Neural crest cell (in vitro differentiated cells): ENCODE data around the gene PPM1H. TPM values are rescaled to one million over a fixed set of nuclear protein-coding genes. Genes with fewer than 3 reads are reported as not detected.

Experiments
- DNase-seq: peaks from one replicate; pipeline ENCODE4 v3.0.0; 2021; ENCODE audit warnings: low read depth, mixed read lengths, low spot score
- H3K27ac Mint-ChIP-seq: one replicate; pipeline ENCODE4 v1.8.0; 2021; ENCODE audit warnings: mild to moderate bottlenecking, mixed read lengths; ENCODE audit not compliant: unreplicated experiment
- H3K27me3 Mint-ChIP-seq: 2 replicates; pipeline ENCODE4 v1.8.0; 2021; ENCODE audit warnings: low read depth, mild to moderate bottlenecking, mixed read lengths
- H3K36me3 Mint-ChIP-seq: 2 replicates; pipeline ENCODE4 v1.8.0; 2021; ENCODE audit warnings: low read depth, mild to moderate bottlenecking, mixed read lengths
- H3K4me1 Mint-ChIP-seq: 2 replicates; pipeline ENCODE4 v1.8.0; 2021; ENCODE audit warnings: mixed read lengths
- H3K4me3 Mint-ChIP-seq: one replicate; pipeline ENCODE4 v1.8.0; 2021; ENCODE audit warnings: mild to moderate bottlenecking, mixed read lengths
- H3K9me3 Mint-ChIP-seq: 2 replicates; pipeline ENCODE4 v1.8.0; 2021; ENCODE audit warnings: mixed read lengths
- microRNA-seq: library from miRNA; unstranded; fragments of <30 nt; microRNA quantifications from one replicate; pipeline ENCODE4, GENCODE V29; 2020
- total RNA-seq: library from RNA; stranded (reverse); gene quantifications from 2 replicates; pipeline ENCODE4 v1.2.1, GENCODE V29; 2021
- TF ChIP-seq, protein P1 (sequence below): fragments of 200-600 bp; sonication (generic); conservative IDR thresholded peaks from 2 replicates; pipeline ENCODE4 v1.5.0; 2021; ENCODE audit warnings: antibody characterized with exemption, mild to moderate bottlenecking

Gene PPM1H
- total RNA-seq, 1 donor from 2014 or later = 3.5 TPM

DNA sequence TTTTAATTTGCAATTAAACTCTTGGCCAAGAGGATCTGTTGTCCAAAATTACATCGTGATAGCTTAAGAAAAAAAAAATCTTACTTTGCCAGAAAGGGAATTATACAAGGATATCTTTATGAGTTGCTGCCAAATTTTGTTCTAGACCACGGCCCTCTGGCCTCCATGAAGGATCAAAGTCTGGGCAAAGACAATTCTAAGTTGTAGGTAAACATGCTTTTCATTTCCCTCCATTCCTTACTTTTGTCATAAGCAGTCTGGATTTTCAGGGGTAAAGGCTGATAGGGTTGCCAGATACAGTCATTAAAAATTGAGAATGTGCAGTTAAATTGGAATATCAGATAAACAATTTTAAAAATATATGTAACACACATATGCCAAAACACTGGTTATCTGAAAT is 333.2 kb downstream of the PPM1H start:
- H3K4me1 Mint-ChIP-seq = peaks cover 34% of the 10 kb centered on the region
- peak overlapping the region; percentile 97 for H3K4me3 Mint-ChIP-seq
- no peak for DNase-seq
- peak overlapping the region; percentile 47 for H3K27ac Mint-ChIP-seq
- no peaks in the 10 kb centered on the region for H3K9me3 Mint-ChIP-seq
- peaks cover 11% of the 10 kb centered on the region for H3K36me3 Mint-ChIP-seq
- TF ChIP-seq, protein P1, sequence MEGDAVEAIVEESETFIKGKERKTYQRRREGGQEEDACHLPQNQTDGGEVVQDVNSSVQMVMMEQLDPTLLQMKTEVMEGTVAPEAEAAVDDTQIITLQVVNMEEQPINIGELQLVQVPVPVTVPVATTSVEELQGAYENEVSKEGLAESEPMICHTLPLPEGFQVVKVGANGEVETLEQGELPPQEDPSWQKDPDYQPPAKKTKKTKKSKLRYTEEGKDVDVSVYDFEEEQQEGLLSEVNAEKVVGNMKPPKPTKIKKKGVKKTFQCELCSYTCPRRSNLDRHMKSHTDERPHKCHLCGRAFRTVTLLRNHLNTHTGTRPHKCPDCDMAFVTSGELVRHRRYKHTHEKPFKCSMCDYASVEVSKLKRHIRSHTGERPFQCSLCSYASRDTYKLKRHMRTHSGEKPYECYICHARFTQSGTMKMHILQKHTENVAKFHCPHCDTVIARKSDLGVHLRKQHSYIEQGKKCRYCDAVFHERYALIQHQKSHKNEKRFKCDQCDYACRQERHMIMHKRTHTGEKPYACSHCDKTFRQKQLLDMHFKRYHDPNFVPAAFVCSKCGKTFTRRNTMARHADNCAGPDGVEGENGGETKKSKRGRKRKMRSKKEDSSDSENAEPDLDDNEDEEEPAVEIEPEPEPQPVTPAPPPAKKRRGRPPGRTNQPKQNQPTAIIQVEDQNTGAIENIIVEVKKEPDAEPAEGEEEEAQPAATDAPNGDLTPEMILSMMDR = no peak
- H3K27me3 Mint-ChIP-seq = peaks cover 4% of the 10 kb centered on the region

DNA sequence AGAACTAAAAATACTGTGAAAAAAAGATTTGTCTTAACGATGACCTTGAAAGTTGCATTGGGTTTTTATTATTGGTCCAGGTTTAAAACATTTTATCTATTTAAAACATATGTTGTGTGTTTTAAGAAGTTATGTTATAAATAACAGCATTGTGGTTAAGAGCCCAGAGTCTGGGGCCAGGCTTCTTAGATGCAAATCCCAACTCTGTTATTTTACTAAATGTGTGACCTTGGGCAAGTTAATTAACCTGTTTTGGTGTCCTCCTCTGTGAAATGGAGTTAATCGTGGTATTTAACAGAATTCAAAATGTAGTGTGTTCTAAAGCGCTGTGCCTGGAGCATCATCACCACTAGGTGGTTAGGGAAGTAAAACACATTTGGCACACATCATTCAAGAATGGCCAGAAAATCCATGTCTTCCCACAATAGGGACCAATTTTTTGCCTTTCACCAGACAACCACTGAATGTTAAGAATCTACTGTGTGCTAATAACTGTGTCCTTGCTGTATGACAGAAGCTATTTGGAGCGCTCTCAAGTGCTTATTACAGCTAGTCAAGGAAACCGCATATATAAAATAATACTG is 335.0 kb downstream of the PPM1H start:
- H3K4me3 Mint-ChIP-seq = no peak overlapping the region
- no peak for DNase-seq
- TF ChIP-seq, protein P1 = peak; percentile 54
- H3K4me1 Mint-ChIP-seq = peaks cover 16% of the 10 kb centered on the region
- H3K27ac Mint-ChIP-seq = no peak overlapping the region
- H3K36me3 Mint-ChIP-seq = peaks cover 3% of the 10 kb centered on the region
- peaks cover 4% of the 10 kb centered on the region for H3K27me3 Mint-ChIP-seq
- no peaks in the 10 kb centered on the region for H3K9me3 Mint-ChIP-seq

DNA sequence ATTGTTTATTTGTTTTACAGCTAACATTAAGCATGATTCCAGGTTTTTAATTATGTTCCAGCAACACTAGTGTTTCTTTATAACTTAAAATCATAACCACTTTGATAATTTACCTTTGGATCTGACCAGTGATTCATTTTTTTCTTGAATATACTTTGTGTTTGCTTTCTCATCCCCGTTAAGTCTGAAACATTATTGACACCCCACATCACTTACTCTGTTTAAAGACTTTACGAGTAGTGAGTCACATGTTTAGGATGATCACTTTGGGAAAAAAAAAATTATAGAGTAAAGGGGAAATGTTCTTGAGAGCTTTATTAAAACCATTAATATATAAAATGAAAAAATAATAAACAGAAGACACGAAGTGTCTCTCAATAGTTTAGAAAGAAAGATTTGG is 336.1 kb downstream of the PPM1H start:
- H3K4me1 Mint-ChIP-seq = peaks cover 8% of the 10 kb centered on the region
- no peak overlapping the region for H3K27ac Mint-ChIP-seq
- H3K9me3 Mint-ChIP-seq = no peaks in the 10 kb centered on the region
- no peaks in the 10 kb centered on the region for H3K36me3 Mint-ChIP-seq
- peaks cover 4% of the 10 kb centered on the region for H3K27me3 Mint-ChIP-seq
- no peak for DNase-seq
- no peak overlapping the region for H3K4me3 Mint-ChIP-seq
- TF ChIP-seq, protein P1 = no peak

DNA sequence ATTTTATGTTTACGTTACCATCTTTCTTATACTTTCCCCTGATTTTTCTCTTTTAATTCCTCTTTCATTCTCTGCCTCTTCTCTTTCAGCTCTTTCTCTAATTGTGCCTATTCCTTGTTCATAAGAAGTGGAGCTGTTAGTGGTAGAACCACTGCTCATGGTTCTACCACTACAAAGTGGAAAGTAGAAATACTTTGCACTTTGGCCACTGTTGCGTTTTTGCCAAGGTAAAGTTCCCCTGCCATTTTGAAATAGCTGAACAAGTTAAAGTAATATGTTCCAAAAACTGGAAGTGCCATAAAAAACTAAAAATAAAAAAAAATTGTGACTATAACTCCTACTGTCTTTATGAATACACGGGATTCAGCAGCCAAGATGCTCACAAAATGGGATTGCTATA is 337.7 kb downstream of the PPM1H start:
- Mint-ChIP-seq H3K27me3 (no peaks in the 10 kb centered on the region), H3K36me3 (no peaks in the 10 kb centered on the region), H3K4me1 (peaks cover 7% of the 10 kb centered on the region), H3K9me3 (no peaks in the 10 kb centered on the region), H3K4me3 (no peak overlapping the region), H3K27ac (no peak overlapping the region)
- DNase-seq = no peak
- TF ChIP-seq, protein P1 = no peak

Small RNAs within 50 kb of the gene (microRNA-seq; reads per million reads assigned to microRNA genes)
- 929 reads per million, percentile 81 among the genes with 10 or more reads in this experiment for gene MIRLET7I

Other genes with a start within 250 kb of the PPM1H start
- gene AVPR1A, start 216.1 kb upstream of the PPM1H start, total RNA-seq = not detected in 2 replicates